SK-N-SH treated with all-trans-retinoic acid at 6 μM for 48 hours (cell line): ENCODE data around the gene SYNGR3.
"Not testable (repeated sequence)": the region's sequence is repeated elsewhere in the genome, so short reads cannot be mapped to it uniquely, and the experiment has no call there.

Experiments used
- CSDC2 ChIP-seq: fragments of 250-450 bp; sonication (Bioruptor Pico); IDR thresholded peaks from 2 replicates; pipeline ENCODE4 v1.5.0; 2020; ENCODE audit warnings: mild to moderate bottlenecking, moderate library complexity
- ESRRG ChIP-seq: fragments of 250-450 bp; sonication (Bioruptor Pico); IDR thresholded peaks from 2 replicates; pipeline ENCODE4 v1.6.1; 2021; ENCODE audit warnings: mild to moderate bottlenecking
- ISL1 ChIP-seq: fragments of 250-450 bp; sonication (Bioruptor Pico); IDR thresholded peaks from 2 replicates; pipeline ENCODE4 v2.1.2; 2022; ENCODE audit warnings: mild to moderate bottlenecking, moderate library complexity
- OSR1 ChIP-seq: fragments of 250-450 bp; sonication (Bioruptor Pico); IDR thresholded peaks from 2 replicates; pipeline ENCODE4 v1.8.0; 2022; ENCODE audit warnings: moderate library complexity, mild to moderate bottlenecking, inconsistent platforms
- PATZ1 ChIP-seq: fragments of 250-450 bp; sonication (Bioruptor Pico); IDR thresholded peaks from 2 replicates; pipeline ENCODE4 v1.8.0; 2020; ENCODE audit warnings: mild to moderate bottlenecking, moderate library complexity, borderline replicate concordance
- POU6F1 ChIP-seq: fragments of 250-450 bp; sonication (Bioruptor Pico); IDR thresholded peaks from 2 replicates; pipeline ENCODE4 v1.8.0; 2021; ENCODE audit warnings: low read depth, mild to moderate bottlenecking, moderate library complexity, borderline replicate concordance
- PPARA ChIP-seq: fragments of 250-450 bp; sonication (Bioruptor Pico); IDR thresholded peaks from 2 replicates; pipeline ENCODE4 v1.5.0; 2020; ENCODE audit warnings: mild to moderate bottlenecking, borderline replicate concordance
- SNAI2 ChIP-seq: fragments of 250-450 bp; sonication (Bioruptor Pico); IDR thresholded peaks from 2 replicates; pipeline ENCODE4 v1.5.0; 2020; ENCODE audit warnings: mild to moderate bottlenecking, moderate library complexity
- TCF4 ChIP-seq: fragments of 250-450 bp; sonication (Bioruptor Pico); IDR thresholded peaks from 2 replicates; pipeline ENCODE4 v1.8.0; 2021; ENCODE audit warnings: mild to moderate bottlenecking, moderate library complexity, borderline replicate concordance
- ZFP30 ChIP-seq: fragments of 450-650 bp; formaldehyde crosslinking; IDR thresholded peaks from 2 replicates; pipeline ENCODE4 v1.5.0; 2022; ENCODE audit warnings: mild to moderate bottlenecking, moderate library complexity
- ZNF70 ChIP-seq: fragments of 450-650 bp; formaldehyde crosslinking; IDR thresholded peaks from 2 replicates; pipeline ENCODE4 v1.5.0; 2020; ENCODE audit warnings: mild to moderate bottlenecking, moderate library complexity

- not testable (repeated sequence) for TF ChIP-seq ZNF70 (CRISPR knock-in tag); ISL1 (CRISPR knock-in tag); TCF4; ESRRG (CRISPR knock-in tag); CSDC2; PATZ1 (CRISPR knock-in tag); SNAI2 (CRISPR knock-in tag); OSR1; PPARA; ZFP30 (CRISPR knock-in tag); POU6F1 (CRISPR knock-in tag)
Measured at GRCh38 chr16:2011726-2012125, 22.0 kb downstream of the SYNGR3 start.
